ENCODE data around the gene TMEM60. TPM values are rescaled to one million over a fixed set of nuclear protein-coding genes. Genes with fewer than 3 reads are reported as not detected.

Gene TMEM60
- total and polyA plus RNA-seq, 2 donors (not counting 3 experiments of a cell fraction or from before 2014, with no cell fraction given) = 15.8 to 19.5 TPM

Other genes with a start within 250 kb of the TMEM60 start
- gene RSBN1L, start 102.0 kb downstream of the TMEM60 start, total RNA-seq = 13.1 and 13.3 TPM in 2 replicates
- 3.0 and 3.4 TPM in 2 replicates for gene RSBN1L, start 102.0 kb downstream of the TMEM60 start, polyA plus RNA-seq
- gene PHTF2, start 339 bp upstream of the TMEM60 start, total RNA-seq = 21.4 TPM in 2 replicates
- gene PHTF2, start 339 bp upstream of the TMEM60 start, polyA plus RNA-seq = 8.4 and 13.3 TPM in 2 replicates